ENCODE data around the gene GABRA4. TPM values are rescaled to one million over a fixed set of nuclear protein-coding genes. Genes with fewer than 3 reads are reported as not detected.

GABRA4 gene
- total RNA-seq, 1 experiment from 2014 or later, result not detected

GRCh38 chr4:46870411-46870810 is 123.0 kb downstream of the GABRA4 start:
- H3K4me1 Mint-ChIP-seq, result peaks cover 10% of the 10 kb centered on the region in 2 experiments; a peak in 3 of 4 replicates
- Histone ChIP-seq H3T11ph (ENCODE audit: low read length) (no peak overlapping the region), H2BK5ac (ENCODE audit: insufficient read length, low read length) (no peak overlapping the region), H3K9me3 (ENCODE audit: control insufficient read depth, low read depth, low read length) (no peaks in the 10 kb centered on the region), H2BK12ac (ENCODE audit: insufficient read length, low read depth, low read length) (no peak overlapping the region), H4K8ac (replicated peaks; ENCODE audit: insufficient read length, low read depth, low read length) (no peak overlapping the region), H3K18ac (ENCODE audit: insufficient read length, low read depth, low read length) (no peak overlapping the region), H2BK20ac (ENCODE audit: low read depth, low read length, poor library complexity, severe bottlenecking) (no peak overlapping the region), H3K23me2 (ENCODE audit: insufficient read length, low read depth, low read length, poor library complexity, severe bottlenecking) (no peaks in the 10 kb centered on the region), H3K79me2 (ENCODE audit: insufficient read depth, low read length) (no peaks in the 10 kb centered on the region), H4K20me1 (ENCODE audit: control insufficient read depth, insufficient read depth, insufficient read length) (no peaks in the 10 kb centered on the region), H4K5ac (ENCODE audit: insufficient read length, low read depth, low read length) (no peak overlapping the region), H3K79me1 (ENCODE audit: insufficient read depth, low read depth, low read length, poor library complexity, severe bottlenecking) (no peaks in the 10 kb centered on the region), H3K56ac (ENCODE audit: insufficient read length, low read depth, low read length) (no peak overlapping the region), H3K4me1 (ENCODE audit: insufficient read depth, low read length) (no peaks in the 10 kb centered on the region), H2BK120ac (ENCODE audit: low read depth, low read length, poor library complexity, severe bottlenecking) (no peak overlapping the region), H3K23ac (ENCODE audit: insufficient read length, low read depth, low read length) (no peak overlapping the region), H3K4me2 (ENCODE audit: insufficient read depth, insufficient read length, low read length) (no peak overlapping the region), H2BK15ac (ENCODE audit: low read depth, low read length) (no peak overlapping the region), H2AFZ (ENCODE audit: low read length) (no peak overlapping the region), H3K27ac (ENCODE audit: insufficient read length, low read depth, low read length) (no peak overlapping the region), H3K4ac (ENCODE audit: low read depth, low read length) (no peak overlapping the region), H2AK5ac (ENCODE audit: insufficient read length, low read length) (no peak overlapping the region), H4K91ac (ENCODE audit: insufficient read length, low read depth, low read length) (no peak overlapping the region), H3K27me3 (ENCODE audit: insufficient read depth, low read length) (no peaks in the 10 kb centered on the region), H3K9ac (ENCODE audit: extremely low read depth, insufficient read length, low read length) (no peak overlapping the region), H3K14ac (ENCODE audit: insufficient read depth, low read length) (no peak overlapping the region)
- TF ChIP-seq, protein P1, sequence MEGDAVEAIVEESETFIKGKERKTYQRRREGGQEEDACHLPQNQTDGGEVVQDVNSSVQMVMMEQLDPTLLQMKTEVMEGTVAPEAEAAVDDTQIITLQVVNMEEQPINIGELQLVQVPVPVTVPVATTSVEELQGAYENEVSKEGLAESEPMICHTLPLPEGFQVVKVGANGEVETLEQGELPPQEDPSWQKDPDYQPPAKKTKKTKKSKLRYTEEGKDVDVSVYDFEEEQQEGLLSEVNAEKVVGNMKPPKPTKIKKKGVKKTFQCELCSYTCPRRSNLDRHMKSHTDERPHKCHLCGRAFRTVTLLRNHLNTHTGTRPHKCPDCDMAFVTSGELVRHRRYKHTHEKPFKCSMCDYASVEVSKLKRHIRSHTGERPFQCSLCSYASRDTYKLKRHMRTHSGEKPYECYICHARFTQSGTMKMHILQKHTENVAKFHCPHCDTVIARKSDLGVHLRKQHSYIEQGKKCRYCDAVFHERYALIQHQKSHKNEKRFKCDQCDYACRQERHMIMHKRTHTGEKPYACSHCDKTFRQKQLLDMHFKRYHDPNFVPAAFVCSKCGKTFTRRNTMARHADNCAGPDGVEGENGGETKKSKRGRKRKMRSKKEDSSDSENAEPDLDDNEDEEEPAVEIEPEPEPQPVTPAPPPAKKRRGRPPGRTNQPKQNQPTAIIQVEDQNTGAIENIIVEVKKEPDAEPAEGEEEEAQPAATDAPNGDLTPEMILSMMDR (conservative IDR thresholded peaks at IDR 0.05), result no peak
- H3K27me3 Mint-ChIP-seq (ENCODE audit: low read depth), result no peaks in the 10 kb centered on the region
- no peak for DNase-seq
- no peak overlapping the region for H3K4me3 Mint-ChIP-seq
- H3K36me3 Mint-ChIP-seq (ENCODE audit: insufficient read depth in 1 of 3, low read depth in 3 of 3), result peaks cover 0 to 4% (median 0%) of the 10 kb centered on the region in 3 experiments; a peak in 1 of 7 replicates
- WGBS (ENCODE audit: extremely low coverage, insufficient read length, low lambda C conversion rate), result no CpG with 5 or more reads among the region's 2 CpGs
- no peak overlapping the region for H3K27ac Mint-ChIP-seq
- H3K9me3 Mint-ChIP-seq, result peaks cover 0 to 7% of the 10 kb centered on the region in 2 experiments; a peak in 1 of 5 replicates

Other genes with a start within 250 kb of the GABRA4 start
- not detected in 2 replicates for gene COX7B2, start 84.3 kb downstream of the GABRA4 start, total RNA-seq (2021)
- gene GABRB1, start 38.0 kb upstream of the GABRA4 start, total RNA-seq (2021), result 0.39 TPM in 1 of 2 replicates, not detected in the other